IMR-90 (cell line): ENCODE data around the gene TTLL12.
"Not testable (repeated sequence)": the region's sequence is repeated elsewhere in the genome, so short reads cannot be mapped to it uniquely, and the experiment has no call there.

Experiments used
- BHLHE40 ChIP-seq: fragments of 150-350 bp; IDR thresholded peaks from 2 replicates; pipeline ENCODE4 v1.6.1; 2016; ENCODE audit warnings: mild to moderate bottlenecking, low read depth, low read length
- CEBPB ChIP-seq: IDR thresholded peaks from 2 replicates; pipeline ENCODE4 v1.6.1; 2012; ENCODE audit warnings: low read depth, low read length, improper control_type of control experiment
- CHD1 ChIP-seq: IDR thresholded peaks from 2 replicates; pipeline ENCODE4 v1.6.1; 2012; ENCODE audit warnings: low read depth, low read length, improper control_type of control experiment
- CTCF ChIP-seq: conservative IDR thresholded peaks from 2 replicates; pipeline ENCODE4 v1.5.1; 2012; ENCODE audit warnings: mild to moderate bottlenecking, low read depth, low read length, improper control_type of control experiment
- FOS ChIP-seq: fragments of 150-350 bp; IDR thresholded peaks from 2 replicates; pipeline ENCODE4 v1.6.1; 2016; ENCODE audit warnings: low read depth, low read length
- MAFK ChIP-seq: IDR thresholded peaks from 2 replicates; pipeline ENCODE4 v1.6.1; 2012; ENCODE audit warnings: low read depth, low read length, improper control_type of control experiment
- MAZ ChIP-seq: IDR thresholded peaks from 2 replicates; pipeline ENCODE4 v1.6.1; 2012; ENCODE audit warnings: low read depth, mild to moderate bottlenecking, low read length, improper control_type of control experiment, moderate library complexity, borderline replicate concordance
- MXI1 ChIP-seq: IDR thresholded peaks from 2 replicates; pipeline ENCODE4 v1.6.1; 2012; ENCODE audit warnings: low read depth, mild to moderate bottlenecking, low read length, moderate library complexity, borderline replicate concordance
- POLR2A ChIP-seq: IDR thresholded peaks from 2 replicates; pipeline ENCODE4 v1.6.1; 2012; ENCODE audit warnings: mild to moderate bottlenecking, low read depth, low read length
- RAD21 ChIP-seq: IDR thresholded peaks from 2 replicates; pipeline ENCODE4 v1.6.1; 2012; ENCODE audit warnings: low read length, improper control_type of control experiment
- RCOR1 ChIP-seq: IDR thresholded peaks from 2 replicates; pipeline ENCODE4 v1.6.1; 2012; ENCODE audit warnings: mild to moderate bottlenecking, low read length, improper control_type of control experiment; ENCODE audit not compliant: insufficient replicate concordance
- RFX5 ChIP-seq: IDR thresholded peaks from 2 replicates; pipeline ENCODE4 v1.8.0; 2012; ENCODE audit warnings: low read depth, mild to moderate bottlenecking, low read length, moderate library complexity
- USF2 ChIP-seq: fragments of 150-350 bp; IDR thresholded peaks from 2 replicates; pipeline ENCODE4 v1.6.1; 2017; ENCODE audit warnings: mild to moderate bottlenecking, antibody characterized with exemption, low read length, low read depth

GRCh38 chr22:43145371-43145770 is 41.6 kb downstream of the TTLL12 start:
- TF ChIP-seq CTCF, CEBPB, FOS, MAFK, RAD21, USF2, RFX5, CHD1, POLR2A, BHLHE40, RCOR1, MXI1, MAZ: not testable (repeated sequence)
